Right atrium auricular region (tissue), 2 donors: ENCODE measurements around the gene SNX2. TPM values are rescaled to one million over a fixed set of nuclear protein-coding genes. Genes with fewer than 3 reads are reported as not detected.

ENCODE experiments used
- DNase-seq: peaks from one replicate; pipeline ENCODE4 v3.0.0-alpha.2; 2019; ENCODE audit warnings: low spot score
- H3K27ac ChIP-seq, 2 donors: fragments of 200-600 bp; sonication (generic); 1 replicate in 1 of 2; 2 replicates in 1 of 2; pipeline ENCODE4 v1.5.1; 2016 to 2019
- H3K27me3 ChIP-seq, 2 donors: fragments of 200-600 bp; sonication (generic); one replicate each; pipeline versions ENCODE4 v1.5.1 to v1.6.0; 2017 to 2019
- H3K36me3 ChIP-seq: fragments of 200-600 bp; sonication (generic); one replicate; pipeline ENCODE4 v1.5.1; 2016
- H3K4me1 ChIP-seq, 2 donors: fragments of 200-600 bp; sonication (generic); one replicate each; pipeline versions ENCODE4 v1.5.1 to v1.6.0; 2017 to 2019
- H3K4me3 ChIP-seq, 2 donors: fragments of 200-600 bp; sonication (generic); 1 replicate in 1 of 2; 2 replicates in 1 of 2; pipeline ENCODE4 v1.5.1; 2017 to 2019; ENCODE audit warnings: mild to moderate bottlenecking in 1 of 2, moderate library complexity in 1 of 2
- H3K9me3 ChIP-seq, 2 donors: fragments of 200-600 bp; sonication (generic); one replicate each; pipeline ENCODE4 v1.5.1; 2019
- CTCF ChIP-seq, 2 donors: fragments of 200-600 bp; sonication (generic); IDR thresholded peaks; one replicate each; pipeline ENCODE4 v1.5.1; 2019; ENCODE audit warnings: antibody characterized with exemption in 2 of 2
- total RNA-seq, 2 donors: library from RNA; depleted of rRNA; stranded (reverse); fragments of >200 nt; gene quantifications; one replicate each; pipeline ENCODE4 v1.1.0, GENCODE V29; 2016

Gene SNX2
- total RNA-seq, 2 donors from 2014 or later, result 27.4 to 27.7 TPM

DNA sequence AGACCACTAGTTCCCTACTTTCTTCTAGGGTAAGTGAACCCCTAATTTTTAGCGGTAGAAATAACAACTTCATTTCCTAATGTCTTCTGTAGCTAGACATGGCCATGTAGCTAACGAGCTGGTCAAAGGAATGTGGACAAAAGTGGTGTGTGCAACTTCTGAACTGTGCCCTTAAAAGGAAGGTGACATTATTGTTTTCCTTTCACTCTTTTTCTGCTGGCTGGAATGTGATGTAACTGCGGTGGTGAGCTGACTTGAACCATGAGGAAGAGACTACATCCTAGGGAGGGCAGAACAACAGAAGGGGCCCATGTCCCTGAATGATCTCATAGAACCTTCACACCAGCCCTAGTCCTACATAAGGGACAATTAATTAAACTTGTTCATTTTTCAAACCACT is 1.3 kb upstream of the SNX2 start:
- H3K4me3 ChIP-seq, result no peak overlapping the region
- DNase-seq, result no peak
- H3K27ac ChIP-seq, result no peak overlapping the region
- no peaks in the 10 kb centered on the region for H3K27me3 ChIP-seq
- no peak for TF ChIP-seq CTCF (IDR thresholded peaks at IDR 0.05)
- no peaks in the 10 kb centered on the region for H3K9me3 ChIP-seq
- no peaks in the 10 kb centered on the region for H3K36me3 ChIP-seq
- H3K4me1 ChIP-seq, result peaks cover 0 to 15% of the 10 kb centered on the region in 2 donors

DNA sequence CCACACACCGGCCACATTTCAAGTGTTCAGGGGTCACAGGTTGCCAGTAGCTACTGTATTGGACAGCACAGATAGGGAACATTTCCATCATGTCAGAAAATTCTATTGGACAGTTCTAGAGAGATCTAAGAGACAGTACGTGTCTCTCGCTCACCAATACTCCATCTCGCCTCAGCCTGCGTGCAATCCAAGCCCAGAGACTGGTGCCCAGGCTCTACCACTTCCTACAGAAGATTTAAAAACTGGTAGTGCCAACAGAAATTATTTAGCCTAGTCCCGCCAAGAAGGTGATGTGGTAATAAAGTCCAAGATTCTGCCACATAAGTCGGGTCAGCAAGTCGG is 390 bp upstream of the SNX2 start:
- H3K4me3 ChIP-seq, result peak overlapping the region; percentile 93
- peaks cover 0 to 15% of the 10 kb centered on the region in 2 donors for H3K4me1 ChIP-seq
- H3K9me3 ChIP-seq, result no peaks in the 10 kb centered on the region
- H3K27ac ChIP-seq, result peak overlapping the region; percentile 46 to 92
- no peak for DNase-seq
- no peak for TF ChIP-seq CTCF (IDR thresholded peaks at IDR 0.05)
- no peaks in the 10 kb centered on the region for H3K27me3 ChIP-seq
- H3K36me3 ChIP-seq, result no peaks in the 10 kb centered on the region

DNA sequence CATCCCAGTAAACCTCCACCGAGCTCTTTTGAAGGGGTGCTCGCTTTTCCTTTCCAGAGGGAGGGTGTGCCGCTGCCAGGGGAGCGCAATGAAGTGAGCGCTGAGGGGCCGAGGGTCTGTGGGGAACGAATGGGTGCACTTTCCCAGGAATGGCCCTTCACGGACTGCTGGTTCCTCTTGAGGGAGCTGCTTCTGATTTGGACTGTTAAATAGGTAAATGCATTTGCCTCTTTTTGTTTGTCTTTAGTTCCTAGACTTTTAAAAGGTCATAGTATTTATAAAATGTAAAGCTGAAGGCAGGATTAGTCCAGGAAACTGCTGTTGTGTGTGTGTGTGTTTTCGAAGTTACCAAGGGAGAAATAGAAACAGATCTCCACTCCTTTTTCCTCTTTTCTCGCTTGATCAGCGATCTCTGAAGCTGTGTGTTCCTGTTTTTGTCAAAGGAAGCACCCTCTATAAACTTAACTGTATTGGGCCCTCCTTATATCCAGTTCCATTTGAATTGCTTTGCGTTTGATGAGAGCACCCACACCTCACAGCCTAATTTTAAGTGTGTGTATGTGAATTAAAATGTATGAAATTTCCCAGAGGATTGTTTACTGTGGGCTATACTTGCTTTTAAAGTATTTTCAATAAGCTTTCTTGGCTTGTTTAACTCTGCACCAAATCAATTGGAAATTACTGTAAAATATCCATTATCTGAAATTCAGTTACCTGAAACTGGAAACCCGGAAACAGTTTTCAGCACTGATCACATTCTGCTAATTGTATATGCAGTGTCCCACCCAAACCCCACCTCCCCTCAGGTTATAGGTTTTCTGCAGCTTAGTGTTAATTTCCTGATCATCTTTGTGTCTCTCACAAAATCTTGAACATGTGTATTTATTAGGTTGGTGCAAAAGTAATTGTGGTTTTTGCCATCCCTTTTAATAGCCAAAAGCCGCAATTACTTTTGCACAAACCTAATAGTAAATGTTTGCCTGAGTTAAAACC is 966 bp downstream of the SNX2 start:
- peak overlapping the region; percentile 91 to 92 for H3K27ac ChIP-seq
- no peaks in the 10 kb centered on the region for H3K36me3 ChIP-seq
- DNase-seq, result no peak
- no peaks in the 10 kb centered on the region for H3K9me3 ChIP-seq
- TF ChIP-seq CTCF (IDR thresholded peaks at IDR 0.05), result no peak
- H3K27me3 ChIP-seq, result no peaks in the 10 kb centered on the region
- peaks cover 0 to 15% of the 10 kb centered on the region in 2 donors for H3K4me1 ChIP-seq
- H3K4me3 ChIP-seq, result peak overlapping the region; percentile 93

- no peaks in the 10 kb centered on the region for H3K36me3 ChIP-seq
- H3K4me3 ChIP-seq, result no peak overlapping the region
- no peaks in the 10 kb centered on the region for H3K9me3 ChIP-seq
- H3K4me1 ChIP-seq, result peaks cover 0 to 15% of the 10 kb centered on the region in 2 donors
- H3K27ac ChIP-seq, result no peak overlapping the region
- no peak for TF ChIP-seq CTCF (IDR thresholded peaks at IDR 0.05)
- DNase-seq, result no peak
- no peaks in the 10 kb centered on the region for H3K27me3 ChIP-seq
Observed at GRCh38 chr5:122778157-122778556, 3.3 kb downstream of the SNX2 start.

DNA sequence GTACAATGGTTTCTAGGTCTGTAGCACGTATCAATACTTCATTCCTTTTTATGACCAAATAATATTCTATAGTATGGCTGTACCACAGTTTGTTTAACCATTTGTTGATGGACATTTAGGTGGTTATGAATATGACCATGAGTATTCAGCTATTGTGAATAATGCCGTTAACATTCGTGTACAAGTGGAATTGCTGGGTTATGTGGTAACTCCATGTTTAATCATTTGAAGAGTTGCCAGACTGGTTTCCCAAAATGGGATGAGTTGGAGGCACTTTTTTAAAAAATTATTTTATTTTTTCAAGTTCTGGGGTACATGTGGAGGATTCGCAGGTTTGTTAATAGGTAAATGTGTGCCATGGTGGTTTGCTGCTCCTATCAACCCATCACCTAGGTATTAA is 4.6 kb downstream of the SNX2 start:
- no peak for TF ChIP-seq CTCF (IDR thresholded peaks at IDR 0.05)
- Histone ChIP-seq H3K9me3 (no peaks in the 10 kb centered on the region), H3K36me3 (no peaks in the 10 kb centered on the region), H3K4me1 (peaks cover 0 to 15% of the 10 kb centered on the region in 2 donors), H3K27ac (no peak overlapping the region), H3K27me3 (no peaks in the 10 kb centered on the region), H3K4me3 (no peak overlapping the region)
- DNase-seq, result no peak
